ENCODE measurements around the gene TSHZ2. TPM values are rescaled to one million over a fixed set of nuclear protein-coding genes. Genes with fewer than 3 reads are reported as not detected.

TSHZ2 gene
- total and polyA plus RNA-seq, 9 of the 15 experiments (the other 6 are each of a cell fraction or from before 2014, with no cell fraction given), result 0.03 to 0.20 (median 0.05) TPM; not detected in 4

GRCh38 chr20:53222416-53222815, 250.3 kb downstream of the TSHZ2 start:
- H3K36me3 ChIP-seq (ENCODE audit: control insufficient read depth, insufficient read depth, low read length), result no peaks in the 10 kb centered on the region
- H3K27me3 ChIP-seq (ENCODE audit: control insufficient read depth in 2 of 2, insufficient read depth in 2 of 2, low read length in 2 of 2), result peaks cover 0 to 2% of the 10 kb centered on the region in 2 experiments; a peak in 3 of 5 replicates
- H4K20me1 ChIP-seq (replicated peaks; ENCODE audit: control insufficient read depth, insufficient read depth, low read length), result no peaks in the 10 kb centered on the region
- no peak overlapping the region for H2AFZ ChIP-seq (ENCODE audit: low read depth, low read length)
- POLR2A ChIA-PET, result interaction anchor here (0.8 kb wide), 1 partner anchor 18 kb away, joined by 3 read pairs; no protein-coding TSS in a partner anchor
- WGBS (ENCODE audit: insufficient coverage, low coverage, missing lambda C conversion rate), result 4% methylated on average over 4 of the region's 4 CpGs
- no peak for DNase-seq (ENCODE audit: extremely low read depth in 1 of 4, low spot score in 3 of 4)
- no peak for ATAC-seq
- no peaks in the 10 kb centered on the region for H3K4me1 ChIP-seq (replicated peaks in 1 of 2; ENCODE audit: control insufficient read depth in 2 of 2, insufficient read depth in 2 of 2, low read length in 2 of 2)
- in situ Hi-C loops (cut with MboI), result no loop called here
- CTCF ChIA-PET (ENCODE audit: low intra/inter-chr PET ratio), result no interaction called here
- no peaks in the 10 kb centered on the region for H3K79me2 ChIP-seq (ENCODE audit: control insufficient read depth, insufficient read depth, low read length)
- H3K4me3 ChIP-seq, result no peak overlapping the region
- intact Hi-C loops (cut with micrococcal nuclease), result no loop called here
- H3K9me1 ChIP-seq (ENCODE audit: control insufficient read depth, insufficient read depth, low read length), result no peaks in the 10 kb centered on the region
- no peaks in the 10 kb centered on the region for H3K9me3 ChIP-seq (replicated peaks; ENCODE audit: control insufficient read depth, insufficient read depth, low read depth, low read length)
- TF ChIP-seq SMARCE1 (IDR thresholded peaks at IDR 0.05) (no peak), CREB5 (CRISPR knock-in tag; IDR thresholded peaks at IDR 0.05) (no peak), ZNF764 (CRISPR knock-in tag; IDR thresholded peaks at IDR 0.05; ENCODE audit: low read depth) (no peak)
- no peak overlapping the region for H3K27ac ChIP-seq (ENCODE audit: extremely low read depth, low read depth, low read length)
- H3K9ac ChIP-seq (ENCODE audit: insufficient read depth in 1 of 2, low read depth in 2 of 2, low read length in 2 of 2), result no peak overlapping the region
- no TSS peak for BruUV-seq (replicated peaks)
- H3K4me2 ChIP-seq (ENCODE audit: insufficient read depth, low read length), result no peak overlapping the region
- no peak for FAIRE-seq

- Histone ChIP-seq H3K36me3 (ENCODE audit: control insufficient read depth, insufficient read depth, low read length) (no peaks in the 10 kb centered on the region), H3K4me3 (no peak overlapping the region), H4K20me1 (replicated peaks; ENCODE audit: control insufficient read depth, insufficient read depth, low read length) (no peaks in the 10 kb centered on the region), H3K79me2 (ENCODE audit: control insufficient read depth, insufficient read depth, low read length) (no peaks in the 10 kb centered on the region), H2AFZ (ENCODE audit: low read depth, low read length) (no peak overlapping the region), H3K9me3 (replicated peaks; ENCODE audit: control insufficient read depth, insufficient read depth, low read depth, low read length) (no peaks in the 10 kb centered on the region), H3K27me3 (ENCODE audit: control insufficient read depth in 2 of 2, insufficient read depth in 2 of 2, low read length in 2 of 2) (no peaks in the 10 kb centered on the region; a peak in 1 of 5 replicates), H3K9ac (ENCODE audit: insufficient read depth in 1 of 2, low read depth in 2 of 2, low read length in 2 of 2) (no peak overlapping the region), H3K4me2 (ENCODE audit: insufficient read depth, low read length) (no peak overlapping the region), H3K27ac (ENCODE audit: extremely low read depth, low read depth, low read length) (no peak overlapping the region), H3K4me1 (replicated peaks in 1 of 2; ENCODE audit: control insufficient read depth in 2 of 2, insufficient read depth in 2 of 2, low read length in 2 of 2) (no peaks in the 10 kb centered on the region), H3K9me1 (ENCODE audit: control insufficient read depth, insufficient read depth, low read length) (no peaks in the 10 kb centered on the region)
- TF ChIP-seq MAFF (IDR thresholded peaks at IDR 0.05; ENCODE audit: low read length) (peak; percentile 3; the same call in 1 of the 2 replicates), ZBTB34 (CRISPR knock-in tag; IDR thresholded peaks at IDR 0.05) (no peak), ZNF316 (IDR thresholded peaks at IDR 0.05) (peak; percentile 55), NFRKB (IDR thresholded peaks at IDR 0.05; ENCODE audit: low read depth) (no peak), EWSR1 (IDR thresholded peaks at IDR 0.05; ENCODE audit: borderline replicate concordance, low read depth, partially characterized antibody) (no peak)
- no TSS peak for BruUV-seq (replicated peaks)
- no peak for DNase-seq (ENCODE audit: extremely low read depth in 1 of 4, low spot score in 3 of 4)
- CTCF ChIA-PET (ENCODE audit: low intra/inter-chr PET ratio), result no interaction called here
- in situ Hi-C loops (cut with MboI) (no loop called here), intact Hi-C loops (cut with micrococcal nuclease) (no loop called here)
- no peak for FAIRE-seq
- POLR2A ChIA-PET, result interaction anchor here (0.8 to 1.6 kb wide), 3 partner anchors 18 to 113 kb away, joined by 3 to 4 read pairs (median 3); no protein-coding TSS in a partner anchor
- no peak for ATAC-seq
- 0% methylated on average over 3 of the region's 3 CpGs for WGBS (ENCODE audit: insufficient coverage, low coverage, missing lambda C conversion rate)
These were observed 250.8 kb downstream of the TSHZ2 start for GRCh38 chr20:53222932-53223331.
